COLO668 (cell line): ENCODE measurements around the gene ZFP92.
A peak's percentile ranks its signal among the peaks of the same experiment; 100 is the strongest.

ENCODE experiments used
- DNase-seq: peaks from one replicate; lab custom pipeline; 2025; ENCODE audit not compliant: unreplicated experiment; lab: John Stamatoyannopoulos, UW

The ZFP92 gene

GRCh38 chrX:153407736-153408135, 3.5 kb upstream of the ZFP92 start:
- no peak for DNase-seq

- DNase-seq = no peak
These were observed 3.0 kb upstream of the ZFP92 start for GRCh38 chrX:153408221-153408721.

GRCh38 chrX:153408871-153409351, 2.4 kb upstream of the ZFP92 start:
- DNase-seq = no peak

GRCh38 chrX:153409414-153410101, 1.7 kb upstream of the ZFP92 start:
- no peak for DNase-seq

- no peak for DNase-seq
These were observed 899 bp upstream of the ZFP92 start for GRCh38 chrX:153410373-153410772.

- no peak for DNase-seq
These were observed 401 bp upstream of the ZFP92 start for GRCh38 chrX:153410888-153411254.

GRCh38 chrX:153411988-153412574, 809 bp downstream of the ZFP92 start:
- peak; percentile 19 for DNase-seq

- DNase-seq = no peak
These were observed 1.8 kb downstream of the ZFP92 start for GRCh38 chrX:153412746-153413720.

GRCh38 chrX:153413731-153414130, 2.5 kb downstream of the ZFP92 start:
- no peak for DNase-seq

- no peak for DNase-seq
These were observed 3.7 kb downstream of the ZFP92 start for GRCh38 chrX:153414856-153415510.

- no peak for DNase-seq
These were observed 5.6 kb downstream of the ZFP92 start for GRCh38 chrX:153416781-153417450.

GRCh38 chrX:153417637-153418036, 6.4 kb downstream of the ZFP92 start:
- no peak for DNase-seq

- DNase-seq = no peak
These were observed 9.8 kb downstream of the ZFP92 start for GRCh38 chrX:153420851-153421599.

- no peak for DNase-seq
These were observed 10.6 kb downstream of the ZFP92 start for GRCh38 chrX:153421856-153422255.

GRCh38 chrX:153423652-153424051, 12.4 kb downstream of the ZFP92 start:
- no peak for DNase-seq

GRCh38 chrX:153426204-153426603, 14.9 kb downstream of the ZFP92 start:
- no peak for DNase-seq

GRCh38 chrX:153430796-153431195, 19.5 kb downstream of the ZFP92 start:
- no peak for DNase-seq

- no peak for DNase-seq
These were observed 21.9 kb downstream of the ZFP92 start for GRCh38 chrX:153433161-153433680.

- DNase-seq = no peak
These were observed 22.6 kb downstream of the ZFP92 start for GRCh38 chrX:153433781-153434285.
